Natural killer cell treated with Interleukin-12 subunit alpha and Interleukin-12 subunit beta and Interleukin-15 and Interleukin-18, amount 100 ng/mL, for 72 hours (primary cell): ENCODE results near the gene WNK3. TPM values are rescaled to one million over a fixed set of nuclear protein-coding genes. Genes with fewer than 3 reads are reported as not detected.
"Not testable (repeated sequence)": the region's sequence is repeated elsewhere in the genome, so short reads cannot be mapped to it uniquely, and the experiment has no call there.

Experiments used
- ATAC-seq, 2 donors: fragments of 150-1000 bp; cut with Tn5 transposase in 1 of 2; sonication (Bioruptor Pico), chemical (Tn5 transposase) in 1 of 2; 2 replicates each; pipeline ENCODE4 v1.10.0; 2021
- DNase-seq: peaks from one replicate; pipeline ENCODE4 v3.0.0; 2022; ENCODE audit warnings: low spot score
- H3K27ac Mint-ChIP-seq, 2 donors: 1 replicate in 1 of 2; 2 replicates in 1 of 2; pipeline ENCODE4 v1.8.0; 2022; ENCODE audit warnings: mixed read lengths in 2 of 2, mild to moderate bottlenecking in 1 of 2, moderate library complexity in 1 of 2
- H3K27me3 Mint-ChIP-seq, 2 donors: 1 replicate in 1 of 2; 2 replicates in 1 of 2; pipeline ENCODE4 v1.8.0; 2022; ENCODE audit warnings: mixed read lengths in 2 of 2
- H3K36me3 Mint-ChIP-seq: one replicate; pipeline ENCODE4 v1.8.0; 2022; ENCODE audit warnings: mixed read lengths
- H3K4me1 Mint-ChIP-seq, 2 donors: 1 replicate in 1 of 2; 2 replicates in 1 of 2; pipeline ENCODE4 v1.8.0; 2022; ENCODE audit warnings: low read depth in 2 of 2, mixed read lengths in 2 of 2, mild to moderate bottlenecking in 1 of 2
- H3K4me3 Mint-ChIP-seq: one replicate; pipeline ENCODE4 v1.8.0; 2022; ENCODE audit warnings: mixed read lengths
- H3K9me3 Mint-ChIP-seq: 2 replicates; pipeline ENCODE4 v1.8.0; 2022; ENCODE audit warnings: mixed read lengths
- total RNA-seq, 2 donors: library from RNA; stranded (reverse); gene quantifications; one replicate each; pipeline ENCODE4 v1.2.3, GENCODE V29; 2022

The WNK3 gene
- under 1 TPM; 0.26 to 0.33 TPM for total RNA-seq

GRCh38 chrX:54357414-54358377, at the start of gene WNK3:
TSS of gene WNK3 (minus strand) at chrX:54358046.
- Mint-ChIP-seq H3K4me1 (peaks cover 10 to 13% of the 10 kb centered on the region in 2 donors), H3K4me3 (peak within 1 kb of the TSS; percentile 73), H3K27ac (no peak within 1 kb of the TSS), H3K27me3 (peaks cover 36% of the 10 kb centered on the region in 2 donors), H3K36me3 (no peaks in the 10 kb centered on the region), H3K9me3 (no peaks in the 10 kb centered on the region)
- ATAC-seq (peak; percentile 70 to 79), DNase-seq (no peak)

DNA sequence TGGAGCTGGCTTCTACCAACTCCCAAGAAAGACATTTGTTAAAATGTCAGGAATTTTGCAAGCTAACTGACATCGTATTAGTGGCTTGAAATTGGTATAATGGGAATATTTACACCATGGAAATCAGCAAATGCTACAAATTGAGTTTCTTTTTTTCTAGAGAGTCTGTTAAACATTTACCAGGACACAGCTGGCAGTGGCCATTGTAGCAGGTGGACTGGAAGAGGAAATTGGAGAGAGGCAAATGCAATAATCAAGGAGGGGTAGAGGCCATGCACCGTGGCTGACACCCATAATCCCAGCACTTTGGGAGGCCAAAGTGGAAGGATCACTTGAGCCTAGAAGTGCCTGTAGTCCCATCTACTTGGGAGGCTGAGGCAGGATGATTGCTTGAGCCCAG, 49.4 kb upstream of the WNK3 start:
- no peak for DNase-seq
- no peak for ATAC-seq
- Mint-ChIP-seq H3K4me1 (peaks cover 0 to 13% of the 10 kb centered on the region in 2 donors), H3K9me3 (no peaks in the 10 kb centered on the region), H3K4me3 (no peak overlapping the region), H3K27me3 (peaks cover 24 to 26% of the 10 kb centered on the region in 2 donors), H3K27ac (no peak overlapping the region), H3K36me3 (no peaks in the 10 kb centered on the region)

DNA sequence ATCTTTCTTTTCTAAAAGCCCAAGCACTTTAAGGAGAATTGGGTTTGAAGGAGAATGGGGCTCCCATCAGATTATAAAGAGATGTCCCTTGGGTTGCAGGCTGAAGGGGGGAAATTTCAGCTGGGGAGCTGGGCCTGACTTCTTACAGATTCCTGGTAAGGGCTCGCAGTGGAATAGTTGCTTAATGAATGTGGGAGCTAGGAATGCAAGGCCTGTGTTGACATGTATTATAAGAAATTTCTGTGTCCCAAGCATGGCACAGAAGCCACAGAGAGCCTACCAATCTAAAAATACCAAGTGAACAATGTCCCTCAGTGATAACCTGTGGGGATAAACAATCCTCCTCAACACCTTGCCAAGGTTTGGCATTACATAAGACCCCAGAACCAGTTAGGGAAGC, 39.3 kb upstream of the WNK3 start:
- no peaks in the 10 kb centered on the region for H3K36me3 Mint-ChIP-seq
- peaks cover 8 to 13% of the 10 kb centered on the region in 2 donors for H3K27me3 Mint-ChIP-seq
- DNase-seq: no peak
- ATAC-seq: no peak
- H3K4me1 Mint-ChIP-seq: no peaks in the 10 kb centered on the region
- H3K9me3 Mint-ChIP-seq: no peaks in the 10 kb centered on the region
- no peak overlapping the region for H3K4me3 Mint-ChIP-seq
- no peak overlapping the region for H3K27ac Mint-ChIP-seq

DNA sequence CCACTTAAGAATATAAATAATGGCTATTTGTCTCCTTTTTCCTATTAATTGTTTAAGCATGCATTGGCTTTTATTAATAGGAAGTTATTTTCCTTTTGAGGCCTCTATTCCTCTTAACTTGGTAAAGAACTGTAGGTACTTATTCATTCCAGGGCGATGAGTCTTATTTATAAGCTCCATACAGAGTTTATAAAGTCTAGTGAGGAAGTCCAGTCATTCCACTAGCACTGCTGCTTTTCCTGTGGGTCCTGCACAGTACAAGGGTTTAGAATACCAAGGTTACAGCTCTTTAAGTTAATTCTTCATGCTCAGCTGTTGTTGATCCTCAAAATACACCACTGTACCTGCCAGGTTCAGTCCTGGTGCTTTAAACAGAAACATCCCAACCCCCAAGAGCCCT, 28.5 kb upstream of the WNK3 start:
- Mint-ChIP-seq H3K36me3 (no peaks in the 10 kb centered on the region), H3K4me1 (no peaks in the 10 kb centered on the region), H3K27ac (no peak overlapping the region), H3K27me3 (no peaks in the 10 kb centered on the region), H3K4me3 (no peak overlapping the region), H3K9me3 (no peaks in the 10 kb centered on the region)
- DNase-seq (no peak), ATAC-seq (no peak)

DNA sequence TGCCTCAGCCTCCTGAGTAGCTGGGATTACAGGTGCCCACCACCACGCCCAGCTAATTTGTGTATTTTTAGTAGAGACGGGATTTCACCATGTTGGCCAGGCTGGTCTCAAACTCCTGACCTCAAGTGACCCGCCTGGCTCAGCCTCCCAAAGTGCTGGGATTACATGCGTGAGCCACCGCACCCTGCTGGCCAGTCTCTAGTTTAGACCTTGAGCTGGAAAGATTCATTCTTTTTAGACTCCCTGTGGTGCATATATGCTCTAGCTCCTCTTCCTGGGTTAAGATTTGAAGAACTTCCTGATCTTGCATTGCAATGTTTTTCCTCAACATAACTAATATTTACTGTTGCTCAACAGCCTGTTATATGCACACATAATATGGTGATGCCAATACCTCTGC, 26.8 kb upstream of the WNK3 start:
- not testable (repeated sequence) for H3K9me3 Mint-ChIP-seq, H3K36me3 Mint-ChIP-seq

GRCh38 chrX:54359408-54359807, 1.6 kb upstream of the WNK3 start:
- no peak overlapping the region for H3K27ac Mint-ChIP-seq
- DNase-seq: no peak
- peak overlapping the region; percentile 73 for H3K4me3 Mint-ChIP-seq
- peaks cover 34 to 36% of the 10 kb centered on the region in 2 donors for H3K27me3 Mint-ChIP-seq
- H3K4me1 Mint-ChIP-seq: peaks cover 10 to 13% of the 10 kb centered on the region in 2 donors
- no peaks in the 10 kb centered on the region for H3K9me3 Mint-ChIP-seq
- no peak for ATAC-seq
- H3K36me3 Mint-ChIP-seq: no peaks in the 10 kb centered on the region

More for the DNA sequence above, 26.8 kb upstream of the WNK3 start:
- not testable (repeated sequence) for H3K27ac Mint-ChIP-seq, DNase-seq, H3K4me3 Mint-ChIP-seq, H3K4me1 Mint-ChIP-seq, H3K27me3 Mint-ChIP-seq, ATAC-seq

GRCh38 chrX:54358424-54359211, 772 bp upstream of the WNK3 start:
- no peak overlapping the region for H3K27ac Mint-ChIP-seq

GRCh38 chrX:54352677-54353076, 5.2 kb downstream of the WNK3 start:
- DNase-seq (no peak), ATAC-seq (no peak)
- H3K36me3 Mint-ChIP-seq: no peaks in the 10 kb centered on the region
- H3K4me1 Mint-ChIP-seq: peaks cover 9 to 12% of the 10 kb centered on the region in 2 donors
- peaks cover 19 to 23% of the 10 kb centered on the region in 2 donors for H3K27me3 Mint-ChIP-seq
- no peak overlapping the region for H3K27ac Mint-ChIP-seq
- H3K4me3 Mint-ChIP-seq: no peak overlapping the region
- H3K9me3 Mint-ChIP-seq: no peaks in the 10 kb centered on the region

More at GRCh38 chrX:54358424-54359211, 772 bp upstream of the WNK3 start:
- peaks cover 10 to 13% of the 10 kb centered on the region in 2 donors for H3K4me1 Mint-ChIP-seq
- DNase-seq: no peak
- H3K36me3 Mint-ChIP-seq: no peaks in the 10 kb centered on the region
- H3K4me3 Mint-ChIP-seq: peak overlapping the region; percentile 73
- peak in 1 of 2 donors; percentile 62 for ATAC-seq
- no peaks in the 10 kb centered on the region for H3K9me3 Mint-ChIP-seq
- H3K27me3 Mint-ChIP-seq: peaks cover 34 to 36% of the 10 kb centered on the region in 2 donors

- not testable (repeated sequence) for ATAC-seq, H3K4me3 Mint-ChIP-seq, H3K9me3 Mint-ChIP-seq, H3K36me3 Mint-ChIP-seq, H3K27ac Mint-ChIP-seq, H3K27me3 Mint-ChIP-seq, H3K4me1 Mint-ChIP-seq, DNase-seq
Observed at GRCh38 chrX:54337383-54337782, 20.5 kb downstream of the WNK3 start.

- Mint-ChIP-seq H3K36me3 (no peaks in the 10 kb centered on the region), H3K27ac (no peak overlapping the region), H3K4me1 (no peaks in the 10 kb centered on the region), H3K9me3 (no peaks in the 10 kb centered on the region), H3K4me3 (no peak overlapping the region), H3K27me3 (peaks cover 13 to 14% of the 10 kb centered on the region in 2 donors)
- ATAC-seq: no peak
- no peak for DNase-seq
Observed at GRCh38 chrX:54325077-54325476, 32.8 kb downstream of the WNK3 start.

DNA sequence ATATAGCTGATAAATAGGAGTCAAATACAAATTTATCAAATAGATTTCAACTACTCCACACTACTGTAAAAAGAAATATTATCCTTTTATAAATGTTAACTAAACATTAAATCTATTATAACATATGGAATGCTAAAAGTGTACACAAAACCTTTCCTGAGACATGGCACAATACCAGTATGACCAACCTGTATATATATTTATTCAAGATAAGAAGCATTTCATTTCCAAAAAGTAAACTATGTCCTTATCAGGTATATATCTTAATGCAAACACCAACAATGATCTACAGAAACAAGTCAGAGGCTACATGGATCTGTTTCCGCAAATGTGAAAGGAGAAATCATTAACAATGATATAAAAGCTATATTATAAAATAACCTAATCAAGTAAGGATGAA, 37.8 kb downstream of the WNK3 start:
- ATAC-seq (no peak), DNase-seq (no peak)
- Mint-ChIP-seq H3K4me1 (no peaks in the 10 kb centered on the region), H3K9me3 (no peaks in the 10 kb centered on the region), H3K36me3 (no peaks in the 10 kb centered on the region), H3K4me3 (no peak overlapping the region), H3K27me3 (peaks cover 14% of the 10 kb centered on the region in 2 donors), H3K27ac (no peak overlapping the region)

DNA sequence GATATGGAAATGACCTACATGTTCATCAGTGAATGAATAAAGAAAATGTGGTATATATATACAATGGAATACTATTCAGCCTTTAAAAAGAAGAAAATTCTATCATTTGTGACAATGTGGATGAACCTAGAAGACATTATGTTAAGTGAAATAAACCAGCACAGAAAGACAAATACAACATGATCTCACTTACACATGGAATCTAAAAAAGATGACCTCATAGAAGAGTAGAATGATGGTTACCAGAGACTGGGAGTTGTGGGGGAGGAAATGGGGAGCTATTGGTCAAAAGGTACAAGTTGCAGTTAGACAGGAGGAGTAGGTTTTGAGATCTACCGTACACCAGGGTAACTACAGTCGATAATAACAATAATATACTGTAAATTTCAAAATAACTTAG, 51.5 kb downstream of the WNK3 start:
- H3K9me3 Mint-ChIP-seq: no peaks in the 10 kb centered on the region
- ATAC-seq (no peak), DNase-seq (no peak)
- no peaks in the 10 kb centered on the region for H3K36me3 Mint-ChIP-seq
- H3K27ac Mint-ChIP-seq: no peak overlapping the region
- H3K4me1 Mint-ChIP-seq: no peaks in the 10 kb centered on the region
- no peak overlapping the region for H3K4me3 Mint-ChIP-seq
- H3K27me3 Mint-ChIP-seq: peaks cover 0 to 8% of the 10 kb centered on the region in 2 donors

DNA sequence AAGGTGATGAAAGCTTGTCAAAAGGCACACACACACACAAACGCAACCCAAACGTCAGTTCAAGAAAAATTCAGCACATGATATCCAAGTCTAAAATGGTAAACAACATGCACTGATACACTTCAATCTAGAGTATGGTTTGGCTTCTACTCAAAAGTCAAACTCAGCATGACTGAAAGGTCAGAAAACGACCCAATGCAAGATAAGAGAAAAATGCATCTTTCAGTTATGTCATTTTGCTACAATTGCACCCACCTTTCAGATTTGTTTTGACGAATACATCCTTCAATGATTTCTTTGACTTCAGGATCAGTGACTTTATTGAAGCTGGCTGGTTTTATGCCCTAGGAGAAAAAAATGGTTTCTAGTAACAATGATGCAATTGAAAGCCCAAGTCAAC, 56.3 kb downstream of the WNK3 start:
- Mint-ChIP-seq H3K4me3 (no peak overlapping the region), H3K36me3 (no peaks in the 10 kb centered on the region), H3K27ac (no peak overlapping the region), H3K4me1 (no peaks in the 10 kb centered on the region), H3K9me3 (no peaks in the 10 kb centered on the region), H3K27me3 (peaks cover 0 to 12% of the 10 kb centered on the region in 2 donors)
- ATAC-seq (no peak), DNase-seq (no peak)

DNA sequence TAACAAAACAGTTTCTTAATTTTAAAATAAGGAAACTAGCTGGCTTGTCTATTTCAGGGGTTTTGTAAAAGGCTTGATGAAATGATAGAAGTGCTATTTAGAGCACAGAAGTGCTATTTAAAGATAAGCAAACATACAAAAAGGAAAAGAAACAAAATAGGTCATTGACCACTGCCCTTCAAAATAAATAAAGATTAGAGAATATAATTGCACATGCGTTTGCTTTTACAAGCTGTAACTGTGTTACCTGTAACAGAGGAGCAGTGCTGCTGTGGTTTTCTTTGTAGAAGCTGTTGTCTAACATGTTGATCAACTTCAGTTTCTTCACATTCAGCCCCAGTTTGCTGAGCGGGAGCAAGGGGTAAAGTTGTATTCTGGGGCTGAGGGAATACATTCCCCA, 63.5 kb downstream of the WNK3 start:
- no peak overlapping the region for H3K4me3 Mint-ChIP-seq
- no peak overlapping the region for H3K27ac Mint-ChIP-seq
- no peaks in the 10 kb centered on the region for H3K36me3 Mint-ChIP-seq
- peaks cover 0 to 21% of the 10 kb centered on the region in 2 donors for H3K27me3 Mint-ChIP-seq
- DNase-seq (no peak), ATAC-seq (no peak)
- H3K9me3 Mint-ChIP-seq: no peaks in the 10 kb centered on the region
- H3K4me1 Mint-ChIP-seq: no peaks in the 10 kb centered on the region
